ENCODE measurements around the gene PCDHB14. TPM values are rescaled to one million over a fixed set of nuclear protein-coding genes. Genes with fewer than 3 reads are reported as not detected.
"Not testable (repeated sequence)": the region's sequence is repeated elsewhere in the genome, so short reads cannot be mapped to it uniquely, and the experiment has no call there.

Gene PCDHB14
- total RNA-seq, 4 donors from 2014 or later: 0.62 to 1.9 (median 0.76) TPM

DNA sequence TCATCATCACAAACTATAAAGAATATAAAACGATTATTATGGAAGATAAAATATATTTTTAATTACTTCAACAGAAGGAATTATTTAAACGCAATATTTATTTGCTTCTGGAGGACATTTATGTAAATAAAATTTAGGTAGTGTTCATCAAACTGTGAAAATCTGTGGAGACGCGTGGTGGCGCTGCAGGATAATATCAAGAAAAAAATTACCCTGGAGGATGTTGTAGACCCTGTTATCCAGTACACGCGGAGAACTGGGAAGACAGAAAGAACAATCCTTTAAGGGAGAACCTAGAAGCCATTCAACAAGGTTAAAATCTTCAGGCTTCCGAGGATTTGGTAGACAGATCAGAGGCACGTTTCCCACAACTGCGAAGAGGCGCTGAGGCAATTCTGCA, 14.7 kb upstream of the PCDHB14 start, which contains the start of gene PCDHB12:
PCDHB12 (plus strand) TSS at position 242 of the 400 bp plus-strand sequence. CDS start 189 bp downstream, outside the sequence.
- in situ Hi-C loops (cut with MboI; ENCODE audit: low sequenced_read_pairs in 4 of 4): loop anchor here in 2 of 4 donors (25.0 kb wide), 1 partner anchor 354 kb away; no protein-coding TSS in a partner anchor
- Histone ChIP-seq H3K27ac (no peak within 1 kb of the TSS), H3K4me3 (peak within 1 kb of the TSS in 1 of 4 donors; percentile 27), H3K4me1 (no peaks in the 10 kb centered on the region), H3K9me3 (peaks cover 0 to 13% (median 0%) of the 10 kb centered on the region in 3 donors), H3K36me3 (no peaks in the 10 kb centered on the region), H3K27me3 (peaks cover 0 to 14% (median 11%) of the 10 kb centered on the region in 3 donors)
- ATAC-seq: no peak
- intact Hi-C loops (cut with DNase I; ENCODE audit: low total_unique reads): no loop called here
- DNase-seq: no peak
- TF ChIP-seq, protein P1, sequence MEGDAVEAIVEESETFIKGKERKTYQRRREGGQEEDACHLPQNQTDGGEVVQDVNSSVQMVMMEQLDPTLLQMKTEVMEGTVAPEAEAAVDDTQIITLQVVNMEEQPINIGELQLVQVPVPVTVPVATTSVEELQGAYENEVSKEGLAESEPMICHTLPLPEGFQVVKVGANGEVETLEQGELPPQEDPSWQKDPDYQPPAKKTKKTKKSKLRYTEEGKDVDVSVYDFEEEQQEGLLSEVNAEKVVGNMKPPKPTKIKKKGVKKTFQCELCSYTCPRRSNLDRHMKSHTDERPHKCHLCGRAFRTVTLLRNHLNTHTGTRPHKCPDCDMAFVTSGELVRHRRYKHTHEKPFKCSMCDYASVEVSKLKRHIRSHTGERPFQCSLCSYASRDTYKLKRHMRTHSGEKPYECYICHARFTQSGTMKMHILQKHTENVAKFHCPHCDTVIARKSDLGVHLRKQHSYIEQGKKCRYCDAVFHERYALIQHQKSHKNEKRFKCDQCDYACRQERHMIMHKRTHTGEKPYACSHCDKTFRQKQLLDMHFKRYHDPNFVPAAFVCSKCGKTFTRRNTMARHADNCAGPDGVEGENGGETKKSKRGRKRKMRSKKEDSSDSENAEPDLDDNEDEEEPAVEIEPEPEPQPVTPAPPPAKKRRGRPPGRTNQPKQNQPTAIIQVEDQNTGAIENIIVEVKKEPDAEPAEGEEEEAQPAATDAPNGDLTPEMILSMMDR (IDR thresholded peaks at IDR 0.05 in 4 of 5, conservative IDR thresholded peaks at IDR 0.05 in 1 of 5): no peak
- no peak for TF ChIP-seq POLR2A (IDR thresholded peaks at IDR 0.05)

DNA sequence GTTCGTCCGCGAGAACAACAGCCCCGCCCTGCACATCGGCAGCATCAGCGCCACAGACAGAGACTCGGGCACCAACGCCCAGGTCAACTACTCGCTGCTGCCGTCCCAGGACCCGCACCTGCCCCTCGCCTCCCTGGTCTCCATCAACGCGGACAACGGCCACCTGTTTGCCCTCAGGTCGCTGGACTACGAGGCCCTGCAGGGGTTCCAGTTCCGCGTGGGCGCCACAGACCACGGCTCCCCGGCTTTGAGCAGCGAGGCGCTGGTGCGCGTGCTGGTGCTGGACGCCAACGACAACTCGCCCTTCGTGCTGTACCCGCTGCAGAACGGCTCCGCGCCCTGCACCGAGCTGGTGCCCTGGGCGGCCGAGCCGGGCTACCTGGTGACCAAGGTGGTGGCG, 12.9 kb upstream of the PCDHB14 start:
- not testable (repeated sequence) for H3K4me1 ChIP-seq

DNA sequence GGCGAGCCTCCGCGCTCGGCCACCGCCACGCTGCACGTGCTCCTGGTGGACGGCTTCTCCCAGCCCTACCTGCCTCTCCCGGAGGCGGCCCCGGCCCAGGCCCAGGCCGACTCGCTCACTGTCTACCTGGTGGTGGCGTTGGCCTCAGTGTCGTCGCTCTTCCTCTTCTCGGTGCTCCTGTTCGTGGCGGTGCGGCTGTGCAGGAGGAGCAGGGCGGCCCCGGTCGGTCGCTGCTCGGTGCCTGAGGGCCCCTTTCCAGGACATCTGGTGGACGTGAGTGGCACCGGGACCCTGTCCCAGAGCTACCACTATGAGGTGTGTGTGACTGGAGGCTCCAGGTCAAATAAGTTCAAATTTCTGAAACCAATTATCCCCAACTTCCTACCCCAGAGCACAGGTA, 12.3 kb upstream of the PCDHB14 start:
- H3K4me1 ChIP-seq; DNase-seq; intact Hi-C loops (cut with DNase I; ENCODE audit: low total_unique reads); H3K4me3 ChIP-seq; H3K36me3 ChIP-seq; ATAC-seq; H3K27ac ChIP-seq: not testable (repeated sequence)
- peaks cover 0 to 14% (median 11%) of the 10 kb centered on the region in 3 donors for H3K27me3 ChIP-seq
- H3K9me3 ChIP-seq: peaks cover 0 to 13% (median 3%) of the 10 kb centered on the region in 3 donors
- in situ Hi-C loops (cut with MboI; ENCODE audit: low sequenced_read_pairs in 4 of 4): loop anchor here in 2 of 4 donors (25.0 kb wide), 1 partner anchor 351 kb away; no protein-coding TSS in a partner anchor

More for the DNA sequence above, 12.9 kb upstream of the PCDHB14 start:
- H3K36me3 ChIP-seq; DNase-seq; intact Hi-C loops (cut with DNase I; ENCODE audit: low total_unique reads); H3K27ac ChIP-seq; ATAC-seq; H3K4me3 ChIP-seq: not testable (repeated sequence)
- in situ Hi-C loops (cut with MboI; ENCODE audit: low sequenced_read_pairs in 4 of 4): loop anchor here in 2 of 4 donors (25.0 kb wide), 1 partner anchor 352 kb away; no protein-coding TSS in a partner anchor
- Histone ChIP-seq H3K9me3 (peaks cover 0 to 13% (median 2%) of the 10 kb centered on the region in 3 donors), H3K27me3 (peaks cover 0 to 14% (median 11%) of the 10 kb centered on the region in 3 donors)

DNA sequence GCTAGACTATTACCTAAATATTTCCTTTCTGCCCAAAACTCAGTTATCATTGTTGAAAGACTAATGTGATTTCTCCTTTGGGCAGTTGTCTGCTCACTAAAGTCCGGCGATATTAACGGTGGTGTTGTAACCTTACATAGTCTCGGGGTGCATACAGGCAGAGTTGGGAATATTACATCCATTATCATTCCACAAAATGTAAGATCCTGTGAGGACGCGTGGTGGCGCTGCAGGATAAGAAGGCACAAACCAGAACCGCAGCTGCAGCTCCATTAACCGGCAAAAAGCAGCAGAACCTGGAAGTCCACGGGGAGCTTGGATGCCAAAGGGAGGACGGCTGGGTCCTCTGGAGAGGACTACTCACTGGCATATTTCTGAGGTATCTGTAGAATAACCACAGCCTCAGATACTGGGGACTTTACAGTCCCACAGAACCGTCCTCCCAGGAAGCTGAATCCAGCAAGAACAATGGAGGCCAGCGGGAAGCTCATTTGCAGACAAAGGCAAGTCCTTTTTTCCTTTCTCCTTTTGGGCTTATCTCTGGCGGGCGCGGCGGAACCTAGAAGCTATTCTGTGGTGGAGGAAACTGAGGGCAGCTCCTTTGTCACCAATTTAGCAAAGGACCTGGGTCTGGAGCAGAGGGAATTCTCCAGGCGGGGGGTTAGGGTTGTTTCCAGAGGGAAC, 9.3 kb upstream of the PCDHB14 start, which contains the start of gene PCDHB13:
PCDHB13 (plus strand) TSS at position 264 of the 684 bp plus-strand sequence; CDS start at position 469, 205 bp downstream.
- peak in 1 of 2 donors; percentile 25 for DNase-seq
- H3K4me3 ChIP-seq; H3K4me1 ChIP-seq; H3K36me3 ChIP-seq; intact Hi-C loops (cut with DNase I; ENCODE audit: low total_unique reads); H3K27ac ChIP-seq: not testable (repeated sequence)
- peaks cover 0 to 19% (median 3%) of the 10 kb centered on the region in 3 donors for H3K9me3 ChIP-seq
- ATAC-seq: peak in 1 of 2 donors; percentile 36
- peaks cover under 1 to 11% (median 5%) of the 10 kb centered on the region in 3 donors for H3K27me3 ChIP-seq
- in situ Hi-C loops (cut with MboI; ENCODE audit: low sequenced_read_pairs in 4 of 4): loop anchor here in 2 of 4 donors (25.0 kb wide), 1 partner anchor 349 kb away; no protein-coding TSS in a partner anchor

DNA sequence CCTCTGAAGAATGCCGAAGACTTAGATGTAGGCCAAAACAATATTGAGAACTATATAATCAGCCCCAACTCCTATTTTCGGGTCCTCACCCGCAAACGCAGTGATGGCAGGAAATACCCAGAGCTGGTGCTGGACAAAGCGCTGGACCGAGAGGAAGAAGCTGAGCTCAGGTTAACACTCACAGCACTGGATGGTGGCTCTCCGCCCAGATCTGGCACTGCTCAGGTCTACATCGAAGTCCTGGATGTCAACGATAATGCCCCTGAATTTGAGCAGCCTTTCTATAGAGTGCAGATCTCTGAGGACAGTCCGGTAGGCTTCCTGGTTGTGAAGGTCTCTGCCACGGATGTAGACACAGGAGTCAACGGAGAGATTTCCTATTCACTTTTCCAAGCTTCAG, 8.6 kb upstream of the PCDHB14 start:
- H3K27me3 ChIP-seq; DNase-seq; H3K27ac ChIP-seq; H3K4me1 ChIP-seq; H3K36me3 ChIP-seq; ATAC-seq; H3K4me3 ChIP-seq; intact Hi-C loops (cut with DNase I; ENCODE audit: low total_unique reads): not testable (repeated sequence)
- in situ Hi-C loops (cut with MboI; ENCODE audit: low sequenced_read_pairs in 4 of 4): loop anchor here in 2 of 4 donors (25.0 kb wide), 1 partner anchor 348 kb away; no protein-coding TSS in a partner anchor
- H3K9me3 ChIP-seq: peaks cover 0 to 18% (median 3%) of the 10 kb centered on the region in 3 donors

DNA sequence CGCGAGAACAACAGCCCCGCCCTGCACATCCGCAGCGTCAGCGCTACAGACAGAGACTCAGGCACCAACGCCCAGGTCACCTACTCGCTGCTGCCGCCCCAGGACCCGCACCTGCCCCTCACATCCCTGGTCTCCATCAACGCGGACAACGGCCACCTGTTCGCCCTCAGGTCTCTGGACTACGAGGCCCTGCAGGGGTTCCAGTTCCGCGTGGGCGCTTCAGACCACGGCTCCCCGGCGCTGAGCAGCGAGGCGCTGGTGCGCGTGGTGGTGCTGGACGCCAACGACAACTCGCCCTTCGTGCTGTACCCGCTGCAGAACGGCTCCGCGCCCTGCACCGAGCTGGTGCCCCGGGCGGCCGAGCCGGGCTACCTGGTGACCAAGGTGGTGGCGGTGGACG, 7.6 kb upstream of the PCDHB14 start:
- ATAC-seq; H3K4me3 ChIP-seq; H3K36me3 ChIP-seq; DNase-seq; H3K4me1 ChIP-seq; H3K27ac ChIP-seq; H3K27me3 ChIP-seq; intact Hi-C loops (cut with DNase I; ENCODE audit: low total_unique reads): not testable (repeated sequence)
- in situ Hi-C loops (cut with MboI; ENCODE audit: low sequenced_read_pairs in 4 of 4): loop anchor here in 2 of 4 donors (25.0 kb wide), 1 partner anchor 347 kb away; no protein-coding TSS in a partner anchor
- peaks cover 0 to 18% (median 3%) of the 10 kb centered on the region in 3 donors for H3K9me3 ChIP-seq

DNA sequence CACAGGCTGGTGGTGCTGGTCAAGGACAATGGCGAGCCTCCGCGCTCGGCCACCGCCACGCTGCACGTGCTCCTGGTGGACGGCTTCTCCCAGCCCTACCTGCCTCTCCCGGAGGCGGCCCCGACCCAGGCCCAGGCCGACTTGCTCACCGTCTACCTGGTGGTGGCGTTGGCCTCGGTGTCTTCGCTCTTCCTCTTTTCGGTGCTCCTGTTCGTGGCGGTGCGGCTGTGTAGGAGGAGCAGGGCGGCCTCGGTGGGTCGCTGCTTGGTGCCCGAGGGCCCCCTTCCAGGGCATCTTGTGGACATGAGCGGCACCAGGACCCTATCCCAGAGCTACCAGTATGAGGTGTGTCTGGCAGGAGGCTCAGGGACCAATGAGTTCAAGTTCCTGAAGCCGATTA, 7.1 kb upstream of the PCDHB14 start:
- H3K4me3 ChIP-seq; H3K27ac ChIP-seq; H3K36me3 ChIP-seq; H3K4me1 ChIP-seq; ATAC-seq; H3K27me3 ChIP-seq; intact Hi-C loops (cut with DNase I; ENCODE audit: low total_unique reads); DNase-seq: not testable (repeated sequence)
- in situ Hi-C loops (cut with MboI; ENCODE audit: low sequenced_read_pairs in 4 of 4): loop anchor here in 2 of 4 donors (25.0 kb wide), 1 partner anchor 346 kb away; no protein-coding TSS in a partner anchor
- H3K9me3 ChIP-seq: peaks cover 0 to 15% (median 3%) of the 10 kb centered on the region in 3 donors

DNA sequence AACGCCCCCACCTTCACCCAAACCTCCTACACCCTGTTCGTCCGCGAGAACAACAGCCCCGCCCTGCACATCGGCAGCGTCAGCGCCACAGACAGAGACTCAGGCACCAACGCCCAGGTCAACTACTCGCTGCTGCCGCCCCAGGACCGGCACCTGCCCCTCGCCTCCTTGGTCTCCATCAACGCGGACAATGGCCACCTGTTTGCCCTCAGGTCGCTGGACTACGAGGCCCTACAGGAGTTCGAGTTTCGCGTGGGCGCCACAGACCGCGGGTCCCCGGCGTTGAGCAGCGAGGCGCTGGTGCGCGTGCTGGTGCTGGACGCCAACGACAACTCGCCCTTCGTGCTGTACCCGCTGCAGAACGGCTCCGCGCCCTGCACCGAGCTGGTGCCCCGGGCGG, 1.7 kb downstream of the PCDHB14 start:
- H3K9me3 ChIP-seq; H3K4me1 ChIP-seq; ATAC-seq; H3K36me3 ChIP-seq; H3K27ac ChIP-seq; intact Hi-C loops (cut with DNase I; ENCODE audit: low total_unique reads); DNase-seq: not testable (repeated sequence)
- H3K27me3 ChIP-seq: peaks cover 0 to 17% (median 0%) of the 10 kb centered on the region in 3 donors
- in situ Hi-C loops (cut with MboI; ENCODE audit: low sequenced_read_pairs in 4 of 4): loop anchor here in 2 of 4 donors (25.0 kb wide), 1 partner anchor 337 kb away; no protein-coding TSS in a partner anchor
- H3K4me3 ChIP-seq: peak overlapping the region in 1 of 4 donors; percentile 47

DNA sequence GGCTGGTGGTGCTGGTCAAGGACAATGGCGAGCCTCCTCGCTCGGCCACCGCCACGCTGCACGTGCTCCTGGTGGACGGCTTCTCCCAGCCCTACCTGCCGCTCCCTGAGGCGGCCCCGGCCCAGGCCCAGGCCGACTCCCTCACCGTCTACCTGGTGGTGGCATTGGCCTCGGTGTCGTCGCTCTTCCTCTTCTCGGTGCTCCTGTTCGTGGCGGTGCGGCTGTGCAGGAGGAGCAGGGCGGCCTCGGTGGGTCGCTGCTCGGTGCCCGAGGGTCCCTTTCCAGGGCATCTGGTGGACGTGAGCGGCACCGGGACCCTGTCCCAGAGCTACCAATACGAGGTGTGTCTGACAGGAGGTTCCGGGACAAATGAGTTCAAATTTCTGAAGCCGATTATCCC, 2.3 kb downstream of the PCDHB14 start:
- Histone ChIP-seq H3K9me3 (peaks cover 0 to 12% (median 4%) of the 10 kb centered on the region in 3 donors), H3K27me3 (peaks cover 0 to 17% (median 0%) of the 10 kb centered on the region in 3 donors)
- intact Hi-C loops (cut with DNase I; ENCODE audit: low total_unique reads); DNase-seq; H3K36me3 ChIP-seq; ATAC-seq; H3K27ac ChIP-seq; in situ Hi-C loops (cut with MboI; ENCODE audit: low sequenced_read_pairs in 4 of 4); H3K4me1 ChIP-seq; H3K4me3 ChIP-seq: not testable (repeated sequence)

All from gastrocnemius medialis (tissue), 4 donors.